ENCODE data around the gene RAB9B. TPM values are rescaled to one million over a fixed set of nuclear protein-coding genes. Genes with fewer than 3 reads are reported as not detected.
"Not testable (repeated sequence)": the region's sequence is repeated elsewhere in the genome, so short reads cannot be mapped to it uniquely, and the experiment has no call there.

The RAB9B gene, protein sequence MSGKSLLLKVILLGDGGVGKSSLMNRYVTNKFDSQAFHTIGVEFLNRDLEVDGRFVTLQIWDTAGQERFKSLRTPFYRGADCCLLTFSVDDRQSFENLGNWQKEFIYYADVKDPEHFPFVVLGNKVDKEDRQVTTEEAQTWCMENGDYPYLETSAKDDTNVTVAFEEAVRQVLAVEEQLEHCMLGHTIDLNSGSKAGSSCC
- 0.35 and 0.40 TPM in 2 replicates for total RNA-seq

DNA sequence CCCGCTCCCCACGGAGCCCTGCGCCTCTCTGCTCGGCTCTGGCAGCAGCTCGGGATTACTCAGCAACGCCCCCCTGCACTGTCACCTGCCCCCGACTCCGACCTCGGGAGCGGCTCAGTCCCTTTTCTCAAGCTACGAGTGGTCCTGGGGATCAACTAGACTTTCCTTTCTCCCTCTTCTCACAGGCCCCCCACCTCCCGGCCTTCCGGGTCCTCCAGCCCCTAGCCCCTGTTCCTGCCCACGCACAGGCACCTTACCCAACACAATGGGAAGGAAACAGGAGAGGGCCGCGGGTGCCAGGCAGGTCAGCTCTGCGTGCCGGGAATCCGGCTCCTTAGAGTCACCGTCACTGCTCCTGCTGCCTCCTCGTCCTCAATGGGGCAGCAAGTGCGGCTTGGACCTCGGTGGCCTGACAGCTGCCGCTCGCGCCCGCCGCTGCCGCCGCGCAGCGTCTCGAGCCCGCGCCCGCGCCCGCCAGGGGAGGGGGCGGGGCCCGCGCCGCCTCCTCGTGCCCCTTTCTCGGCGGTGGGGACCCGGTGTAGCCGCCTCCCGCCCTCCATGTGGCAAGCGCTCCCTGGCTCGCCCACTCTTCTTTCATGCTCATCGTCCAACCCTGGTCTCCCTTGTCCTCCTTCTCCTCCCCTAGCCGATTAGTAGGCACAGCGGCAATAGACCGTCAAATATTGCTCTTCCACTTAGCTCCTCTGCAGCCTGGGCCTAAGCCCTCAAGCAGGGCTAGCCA is at the start of gene RAB9B:
Gene RAB9B (minus strand): TSS at position 455 of the 742 bp plus-strand sequence. CDS start 6,473 bp downstream, outside the sequence.
- DNase-seq (ENCODE audit: low read depth, low spot score): no peak

DNA sequence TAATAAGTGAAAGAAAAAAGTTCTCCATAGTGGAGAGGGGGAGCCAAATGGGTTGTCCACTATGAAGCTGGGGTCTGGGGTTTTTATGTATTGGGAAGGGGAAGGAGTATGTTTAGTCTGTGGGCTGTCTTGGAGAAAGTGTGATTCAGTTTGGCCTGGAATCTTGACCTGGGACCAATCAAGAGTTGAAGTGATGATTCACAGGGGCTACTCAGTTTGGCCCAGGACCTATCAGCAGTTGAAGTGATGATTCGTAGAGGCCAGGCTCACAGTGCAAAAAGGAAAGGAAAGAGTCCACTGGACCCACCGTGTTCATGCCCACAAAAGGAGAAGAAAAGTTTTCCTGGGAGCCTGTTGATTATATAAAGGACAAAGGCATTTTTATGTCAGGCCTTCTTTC is 47.3 kb upstream of the RAB9B start:
- DNase-seq (ENCODE audit: low read depth, low spot score): no peak

DNA sequence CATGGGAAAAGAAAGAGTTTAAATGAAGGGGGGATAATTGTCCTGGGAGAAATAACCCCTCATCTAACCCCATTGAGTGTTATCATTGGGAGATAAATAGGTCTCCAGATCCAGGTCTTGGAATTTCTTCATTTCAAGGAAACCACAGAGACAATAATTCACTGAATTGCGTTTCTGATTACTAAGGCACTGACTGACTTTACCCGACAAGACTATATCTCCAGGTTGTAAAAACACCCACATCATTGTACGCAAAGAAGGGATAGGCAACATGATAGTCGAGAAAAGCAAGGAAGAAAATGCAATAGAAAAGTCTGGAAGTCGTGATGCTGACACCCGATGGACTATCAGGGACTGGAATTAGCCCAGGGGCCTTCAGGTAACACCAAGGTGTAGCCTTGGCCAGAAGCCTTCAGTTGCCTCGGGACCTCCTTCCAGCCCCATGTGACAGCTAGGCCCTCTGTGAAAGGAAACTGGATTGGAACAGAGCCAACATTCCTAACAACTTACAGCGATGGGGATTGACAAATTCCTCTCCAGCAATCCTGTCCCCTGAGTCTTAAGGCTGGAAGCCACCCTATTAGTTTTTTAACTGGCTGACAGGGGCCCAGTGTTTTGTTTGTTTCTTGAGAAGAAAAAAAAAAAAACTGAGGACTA is 46.5 kb upstream of the RAB9B start:
- DNase-seq (ENCODE audit: low read depth, low spot score): peak; percentile 2

DNA sequence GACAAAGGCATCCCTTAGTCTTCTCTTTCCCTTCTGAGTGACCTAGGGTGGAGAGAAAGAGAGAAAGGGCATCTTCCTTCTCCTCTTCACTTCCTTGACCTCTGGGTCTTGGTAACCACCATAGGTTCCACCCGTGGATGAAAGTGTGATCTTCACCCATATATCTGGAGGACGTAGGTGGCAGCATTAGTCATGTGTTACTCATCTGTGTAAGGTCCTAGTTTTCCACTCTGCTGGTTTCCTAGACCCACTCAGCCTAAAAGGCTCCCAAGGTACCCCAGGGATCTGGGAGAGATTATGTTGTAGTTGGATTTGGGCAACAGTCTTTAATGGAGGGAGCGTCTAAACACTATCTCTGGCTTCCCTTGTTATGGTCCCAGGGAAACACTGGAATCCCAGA is 45.5 kb upstream of the RAB9B start:
- DNase-seq (ENCODE audit: low read depth, low spot score): no peak

DNA sequence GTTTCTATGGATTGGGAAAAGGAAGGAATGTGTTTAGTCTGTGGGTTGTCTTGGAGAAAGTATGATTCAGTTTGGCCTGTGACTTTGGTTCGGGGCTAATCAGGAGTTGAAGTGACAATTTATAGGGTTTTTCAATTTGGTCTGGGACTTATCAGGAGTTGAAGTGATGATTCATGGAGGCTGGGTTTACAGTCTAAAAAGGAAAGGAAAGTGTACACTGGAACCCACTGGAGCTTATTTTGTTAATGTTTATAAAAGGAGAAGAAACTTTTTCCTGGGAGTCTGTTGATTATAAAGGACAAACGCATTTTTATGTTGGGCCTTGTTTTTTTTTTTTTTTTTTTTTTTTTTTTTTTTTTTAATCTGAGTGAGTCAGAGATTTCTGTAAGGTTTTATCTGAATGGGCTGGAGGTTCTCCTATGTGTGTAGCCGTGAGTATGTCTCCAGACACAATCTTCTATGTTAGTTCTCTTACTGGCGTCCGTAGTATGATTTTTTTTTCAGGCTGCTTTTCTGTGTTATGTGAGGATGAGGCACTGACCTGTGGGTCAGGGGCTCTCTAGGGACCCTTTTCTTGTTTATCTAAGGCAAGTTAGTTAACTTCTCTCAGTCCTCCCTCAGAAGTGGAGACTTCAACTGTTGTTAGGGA is 33.0 kb upstream of the RAB9B start:
- no peak for DNase-seq (ENCODE audit: low read depth, low spot score)

DNA sequence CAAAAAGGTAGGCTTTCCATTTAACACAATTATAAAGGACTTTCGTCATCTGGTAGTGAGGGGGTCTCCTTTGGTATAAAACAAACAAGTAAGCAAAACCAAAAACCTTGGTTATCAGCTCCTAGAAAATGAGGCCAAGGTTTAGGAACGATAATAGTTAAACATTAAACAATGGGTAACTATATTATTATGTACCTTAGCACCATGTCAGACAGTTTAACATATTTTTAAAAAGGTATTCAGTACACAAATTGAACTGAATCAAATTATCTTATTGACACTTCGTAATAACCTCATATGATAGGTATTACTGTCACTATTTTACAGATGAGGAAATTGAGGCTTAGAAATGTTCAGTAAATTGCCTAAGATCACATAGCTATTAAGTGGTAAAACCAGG is 32.1 kb upstream of the RAB9B start:
- DNase-seq (ENCODE audit: low read depth, low spot score): no peak

DNA sequence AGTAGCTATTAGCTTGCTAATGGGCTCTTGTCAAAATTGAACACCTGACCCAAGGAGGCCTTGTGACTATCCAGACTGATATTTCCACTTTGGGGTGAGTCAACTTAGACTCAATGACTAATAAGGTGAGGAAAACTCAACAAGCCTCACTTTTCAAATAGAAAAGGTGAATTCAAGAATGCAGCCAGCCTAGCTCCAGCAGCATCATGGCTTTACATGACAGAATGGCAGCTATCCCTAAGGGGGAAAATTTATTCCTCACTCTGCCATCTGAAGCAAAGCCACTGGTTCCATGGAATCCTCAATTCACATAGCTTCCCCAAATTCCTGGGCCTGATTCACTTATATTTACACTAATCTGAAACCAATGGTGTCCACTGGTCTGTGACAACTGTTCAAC is 29.1 kb upstream of the RAB9B start:
- no peak for DNase-seq (ENCODE audit: low read depth, low spot score)

DNA sequence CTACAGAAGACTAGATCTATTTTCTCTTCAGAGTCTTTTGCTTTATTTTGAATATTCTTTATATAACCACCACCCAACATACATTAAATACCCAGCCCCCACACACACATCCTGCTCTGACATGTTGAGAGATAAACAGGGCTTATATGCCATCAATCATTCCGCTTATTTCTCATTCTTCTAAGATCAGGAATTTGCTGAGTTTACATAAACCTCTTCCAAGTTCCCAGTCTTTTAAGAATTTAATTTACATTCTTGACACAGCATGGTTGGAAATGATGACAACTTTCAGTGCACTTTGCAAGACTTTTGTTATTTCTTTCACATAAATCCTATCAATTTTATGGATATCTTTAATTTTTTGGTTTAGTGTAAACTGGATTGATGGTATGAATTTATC is 17.5 kb upstream of the RAB9B start:
- no peak for DNase-seq (ENCODE audit: low read depth, low spot score)

DNA sequence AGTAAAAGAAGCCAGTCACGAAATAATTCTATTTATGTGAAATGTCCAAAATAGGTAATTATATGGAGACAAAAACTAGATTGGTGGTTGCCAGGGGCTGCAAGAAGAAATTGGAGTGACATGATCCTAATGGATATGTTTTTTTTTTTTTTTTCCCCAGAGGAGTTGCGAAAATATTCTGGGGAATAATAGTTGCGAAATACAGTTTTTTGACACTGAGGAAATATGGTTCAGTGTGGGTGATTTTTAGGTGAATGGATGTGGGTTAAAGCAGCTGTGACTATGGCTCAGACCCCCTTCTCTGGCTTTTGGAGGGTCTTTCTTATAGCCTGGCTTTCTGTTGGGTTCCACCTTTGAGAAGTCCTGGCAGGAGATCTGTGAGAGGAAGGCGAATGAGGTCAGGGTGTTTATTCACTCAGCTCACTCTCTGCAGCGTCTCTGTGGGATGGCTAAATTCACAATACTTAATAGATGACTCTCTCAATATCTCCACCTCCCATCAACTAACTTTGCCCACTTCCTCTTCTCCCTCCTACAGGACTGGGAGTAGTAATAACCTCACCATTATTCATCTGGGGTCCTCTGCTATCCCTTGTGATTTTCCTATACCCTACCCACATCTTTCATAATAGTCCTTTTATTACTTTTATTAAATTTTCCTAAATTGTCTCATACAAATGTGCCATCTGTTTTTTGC is 15.3 kb upstream of the RAB9B start:
- DNase-seq (ENCODE audit: low read depth, low spot score): no peak

DNA sequence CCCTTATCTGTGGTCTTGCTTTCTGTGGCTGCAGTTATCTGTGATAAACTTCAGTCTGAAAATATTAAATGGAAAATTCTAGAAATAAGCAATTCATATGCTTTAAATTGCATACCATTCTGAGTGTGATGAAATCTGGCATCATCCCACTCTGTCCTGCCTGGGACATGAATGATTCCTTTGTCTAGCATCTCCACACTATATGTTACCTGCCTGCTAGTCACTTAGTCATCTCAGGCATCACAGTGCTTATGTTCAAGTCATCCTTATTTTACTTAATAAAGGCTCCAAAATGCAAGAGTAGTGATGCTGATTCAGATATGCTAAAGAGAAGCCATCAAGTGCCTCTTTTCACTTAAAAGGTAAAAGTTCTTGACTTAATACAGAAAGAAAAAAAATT is 14.3 kb upstream of the RAB9B start:
- DNase-seq (ENCODE audit: low read depth, low spot score): no peak

DNA sequence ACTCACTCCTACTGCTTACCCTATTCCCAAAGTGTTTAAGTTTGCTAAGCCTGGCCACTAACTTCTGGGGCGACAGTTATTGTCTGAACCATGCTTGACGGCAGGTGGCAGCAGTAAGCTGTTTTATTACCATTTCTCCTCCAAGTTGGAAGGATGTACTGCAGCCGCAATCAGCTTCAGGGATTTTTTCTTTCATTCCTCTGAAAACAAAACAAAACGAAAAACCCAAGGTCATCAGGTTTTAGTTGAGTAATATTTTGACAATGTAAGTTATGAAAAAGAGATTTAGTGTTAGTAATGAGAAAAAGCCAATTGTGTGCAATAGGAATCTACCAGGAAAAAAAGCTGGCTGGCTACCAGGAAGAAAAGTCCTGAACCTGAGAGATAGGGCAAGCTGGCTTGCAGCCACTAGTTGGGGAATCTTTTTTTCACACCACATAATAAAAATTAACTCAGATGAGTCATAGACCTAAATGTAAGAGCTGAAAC is 13.2 kb upstream of the RAB9B start:
- peak; percentile 17 for DNase-seq (ENCODE audit: low read depth, low spot score)

DNA sequence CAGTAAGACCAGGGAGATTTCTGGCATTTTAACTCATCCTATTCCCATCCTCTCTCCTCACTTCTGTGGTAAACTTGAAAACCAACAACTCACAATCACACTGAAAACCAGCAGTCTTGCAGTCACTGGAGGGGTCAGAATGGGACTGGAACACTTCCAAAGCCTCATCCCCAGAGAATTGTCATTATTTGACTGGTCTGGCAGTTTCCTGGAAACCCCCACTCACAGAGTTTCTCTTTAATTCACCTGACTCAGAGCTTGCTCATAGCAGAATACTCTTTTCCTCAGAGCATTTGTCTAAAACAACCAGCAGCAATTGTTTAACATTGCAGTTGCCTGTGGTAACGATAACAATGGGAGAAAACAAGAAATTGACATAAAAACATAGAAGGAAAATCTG is 7.3 kb upstream of the RAB9B start:
- DNase-seq (ENCODE audit: low read depth, low spot score): no peak

DNA sequence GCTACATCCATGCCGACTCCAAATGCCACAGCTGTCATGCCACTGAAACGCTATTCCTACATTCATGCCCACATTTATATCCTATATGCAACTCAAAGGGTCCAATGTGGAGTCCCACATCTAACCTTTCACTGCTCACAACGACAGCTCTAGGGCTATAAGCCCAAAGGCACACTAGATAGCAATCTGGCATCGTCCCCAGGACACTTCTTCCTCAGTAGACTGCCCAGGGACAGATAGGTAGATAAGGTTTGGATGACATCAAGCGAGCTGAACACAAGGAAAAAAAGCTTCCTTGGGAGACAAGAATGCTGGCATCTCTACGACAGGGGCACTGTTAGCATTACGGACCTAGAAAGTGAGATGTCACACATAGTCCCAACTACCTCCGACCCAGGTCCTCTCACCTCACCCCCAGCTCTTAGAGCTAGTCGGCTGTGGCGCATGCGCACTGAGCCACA is 685 bp downstream of the RAB9B start:
- DNase-seq (ENCODE audit: low read depth, low spot score): no peak

DNA sequence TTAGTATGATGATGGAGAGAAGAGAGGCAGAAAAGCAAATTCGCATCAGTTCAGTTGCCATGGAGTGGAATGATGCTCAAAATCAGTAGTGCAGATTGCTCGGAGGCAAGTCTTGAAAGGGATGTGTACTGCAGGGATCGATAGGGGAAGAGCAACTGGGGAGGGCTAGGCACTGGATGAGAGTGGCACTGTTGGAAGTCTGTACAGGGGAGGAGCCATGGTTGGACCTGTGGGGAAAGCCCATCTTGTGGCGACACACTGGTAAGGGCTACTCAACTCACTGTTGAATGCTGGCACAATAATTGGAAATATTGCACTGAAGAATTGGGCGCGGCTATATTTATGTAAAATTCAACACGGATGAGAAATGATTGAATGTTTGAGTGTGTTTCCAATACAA is 1.2 kb downstream of the RAB9B start:
- no peak for DNase-seq (ENCODE audit: low read depth, low spot score)

DNA sequence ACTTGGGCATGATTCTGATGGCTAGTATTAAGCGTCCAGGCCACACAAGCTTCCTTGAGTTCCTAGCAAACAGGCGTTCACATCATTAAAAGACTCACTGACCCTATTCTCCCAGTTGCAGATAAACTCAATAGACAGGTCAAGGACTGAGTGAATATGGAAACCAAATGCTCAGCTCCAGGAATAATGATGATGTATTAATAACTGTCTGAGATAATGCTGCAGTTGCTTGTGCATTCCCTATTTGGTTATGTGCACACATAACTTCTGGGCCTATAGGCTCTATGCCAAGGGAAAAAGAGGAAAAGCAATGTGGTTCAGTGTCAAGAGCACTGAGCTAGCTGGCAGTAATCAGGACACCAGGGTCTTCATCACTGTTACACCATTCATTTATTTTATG is 3.5 kb downstream of the RAB9B start:
- no peak for DNase-seq (ENCODE audit: low read depth, low spot score)

DNA sequence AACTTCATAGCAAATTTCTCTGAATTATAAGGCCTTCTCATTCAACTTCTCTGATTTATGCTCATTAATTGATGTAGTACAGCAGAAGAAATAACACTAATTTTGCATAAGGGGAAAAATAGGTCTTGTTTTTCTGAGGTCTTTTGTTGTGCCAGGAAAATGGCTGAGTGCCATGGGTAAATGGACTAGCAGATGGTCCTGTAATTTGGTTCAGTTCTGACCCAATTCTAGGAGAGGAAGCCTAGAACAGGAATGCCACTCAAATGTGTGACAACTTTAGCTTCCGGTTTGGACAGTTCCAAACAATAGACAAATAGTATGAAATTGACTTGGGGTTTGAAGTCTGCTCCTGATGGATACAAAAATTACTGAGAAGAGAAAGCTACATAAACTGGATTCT is 6.2 kb downstream of the RAB9B start:
- no peak for DNase-seq (ENCODE audit: low read depth, low spot score)

DNA sequence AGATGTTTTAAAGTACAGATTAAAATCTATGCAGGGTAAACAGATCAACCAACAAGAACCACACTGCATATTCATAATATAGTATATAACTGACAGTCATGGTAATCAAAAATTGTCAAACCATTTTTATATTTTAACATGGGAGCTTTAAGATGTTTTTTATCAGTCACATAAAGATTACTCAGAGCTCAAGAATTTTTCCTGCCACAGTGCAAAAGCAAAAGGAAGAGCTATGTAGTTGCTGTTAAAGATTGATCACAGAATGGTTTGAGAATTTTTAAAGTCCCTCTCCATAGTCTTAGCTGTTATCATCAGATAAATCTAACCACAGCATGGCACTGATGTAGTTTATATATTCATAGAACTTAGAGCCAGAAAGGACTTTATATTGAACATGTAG is 8.5 kb downstream of the RAB9B start:
- DNase-seq (ENCODE audit: low read depth, low spot score): no peak

DNA sequence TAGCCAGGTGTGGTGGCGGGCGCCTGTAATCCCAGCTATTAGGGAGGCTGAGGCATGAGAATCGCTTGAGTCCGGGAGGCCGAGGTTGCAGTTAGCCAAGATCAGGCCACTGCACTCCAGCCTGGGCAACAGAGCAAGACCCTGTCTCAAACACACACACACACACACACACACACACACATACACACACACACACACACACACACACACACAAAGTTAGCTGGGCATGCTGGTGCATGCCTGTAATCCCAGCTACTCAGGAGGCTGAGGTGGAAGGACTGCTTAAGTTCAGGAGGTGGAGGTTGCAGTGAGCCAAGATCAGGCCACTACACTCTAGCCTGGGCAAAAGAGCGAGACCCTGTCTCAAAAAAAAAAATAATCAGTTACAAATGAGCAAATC is 11.3 kb downstream of the RAB9B start:
- DNase-seq (ENCODE audit: low read depth, low spot score): not testable (repeated sequence)

DNA sequence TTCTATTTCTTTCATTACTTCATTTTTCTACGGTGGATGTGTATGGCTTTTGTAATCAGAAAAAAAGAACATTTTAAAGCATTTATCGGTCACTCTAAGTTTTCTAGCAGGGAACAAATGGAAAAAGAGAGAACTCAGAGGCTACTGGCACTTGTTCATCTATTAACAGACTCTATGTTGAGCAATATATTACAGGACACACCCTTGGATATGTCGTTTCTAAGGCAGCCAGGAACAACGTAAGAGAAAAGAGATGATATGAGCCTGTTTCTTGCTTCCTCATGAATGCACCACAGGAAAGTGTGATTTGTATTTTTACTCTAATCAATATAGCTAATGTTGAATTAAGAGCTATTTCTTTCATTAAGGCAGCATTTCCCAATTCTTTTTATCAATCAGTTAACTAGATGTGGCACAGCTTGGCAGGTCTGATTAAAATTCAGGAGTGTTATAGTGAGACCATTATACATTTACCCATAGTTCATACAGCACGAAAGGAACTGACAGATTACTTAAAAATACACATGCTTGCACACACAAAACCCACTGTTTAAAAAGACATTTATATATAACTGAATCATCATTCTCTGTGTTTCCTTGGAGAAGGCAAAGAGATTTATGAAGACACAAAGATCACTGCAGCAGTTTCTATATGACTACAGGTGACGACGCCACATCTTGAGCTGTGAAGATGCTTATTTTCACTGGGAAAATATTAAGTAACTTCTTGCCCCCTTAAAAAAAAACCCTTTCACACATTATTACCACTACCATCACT is 13.0 kb downstream of the RAB9B start:
- DNase-seq (ENCODE audit: low read depth, low spot score): no peak

DNA sequence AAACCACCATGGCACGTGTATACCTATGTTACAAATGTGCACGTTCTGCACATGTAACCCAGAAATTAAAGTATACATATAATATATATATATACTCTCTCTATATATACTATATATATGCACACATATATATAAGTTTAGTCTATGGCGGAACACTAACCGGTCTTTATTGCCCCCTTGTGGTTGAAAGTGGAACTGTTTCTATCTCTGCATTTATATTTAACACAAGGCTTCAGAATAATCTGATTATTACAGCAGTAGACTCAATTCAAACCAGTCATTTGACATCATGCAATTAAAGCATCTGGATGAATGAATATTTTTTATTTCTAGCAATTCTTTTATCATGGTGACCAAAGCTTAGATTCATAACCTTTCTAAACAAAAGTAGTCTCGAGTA is 14.6 kb downstream of the RAB9B start:
- no peak for DNase-seq (ENCODE audit: low read depth, low spot score)

DNA sequence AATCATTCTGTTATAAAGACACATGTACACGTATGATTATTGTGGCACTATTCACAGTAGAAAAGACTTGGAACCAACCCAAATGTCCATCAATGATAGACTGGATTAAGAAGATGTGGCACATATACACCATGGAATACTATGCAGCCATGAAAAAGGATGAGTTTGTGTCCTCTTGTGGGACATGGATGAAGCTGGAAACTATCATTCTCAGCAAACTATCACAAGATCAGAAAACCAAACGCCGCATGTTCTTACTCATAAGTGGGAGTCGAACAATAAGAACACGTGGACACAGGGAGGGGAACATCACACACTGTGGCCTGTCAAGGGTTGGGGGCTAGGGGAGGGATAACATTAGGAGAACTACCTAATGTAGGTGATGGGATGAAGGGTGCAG is 15.0 kb downstream of the RAB9B start:
- DNase-seq (ENCODE audit: low read depth, low spot score): not testable (repeated sequence)
